Duodenal mucosa (tissue), 2 donors: ENCODE measurements around the gene FAM3A.

Source experiments
- H3K27ac ChIP-seq: one replicate; pipeline ENCODE4 v1.7.0; 2013; ENCODE audit warnings: low read depth, low read length
- H3K27me3 ChIP-seq, 2 donors: one replicate each; pipeline ENCODE4 v1.7.0; 2013; ENCODE audit warnings: low read length in 2 of 2, control low read depth in 1 of 2; ENCODE audit not compliant: insufficient read depth in 2 of 2, control insufficient read depth in 1 of 2
- H3K36me3 ChIP-seq, 2 donors: one replicate each; pipeline ENCODE4 v1.7.0; 2013; ENCODE audit warnings: low read length in 2 of 2, control low read depth in 1 of 2; ENCODE audit not compliant: insufficient read depth in 2 of 2, control insufficient read depth in 1 of 2
- H3K4me1 ChIP-seq, 2 donors: one replicate each; pipeline ENCODE4 v1.7.0; 2013; ENCODE audit warnings: low read length in 2 of 2, control low read depth in 1 of 2; ENCODE audit not compliant: insufficient read depth in 2 of 2, control insufficient read depth in 1 of 2
- H3K4me3 ChIP-seq, 2 donors: one replicate each; pipeline ENCODE4 v1.7.0; 2013; ENCODE audit warnings: low read length in 2 of 2, low read depth in 1 of 2
- H3K9ac ChIP-seq, 2 donors: one replicate each; pipeline ENCODE4 v1.7.0; 2013; ENCODE audit warnings: low read length in 2 of 2, low read depth in 1 of 2
- H3K9me3 ChIP-seq, 2 donors: one replicate each; pipeline ENCODE4 v1.7.0; 2013; ENCODE audit warnings: low read length in 2 of 2, control low read depth in 1 of 2; ENCODE audit not compliant: control insufficient read depth in 1 of 2

Gene FAM3A

GRCh38 chrX:154516656-154517100, 646 bp upstream of the FAM3A start:
- Histone ChIP-seq H3K27ac (peak overlapping the region; percentile 92), H3K4me1 (peaks cover 9 to 12% of the 10 kb centered on the region in 2 donors), H3K4me3 (peak overlapping the region; percentile 74 to 77), H3K36me3 (no peaks in the 10 kb centered on the region), H3K9me3 (no peaks in the 10 kb centered on the region), H3K27me3 (no peaks in the 10 kb centered on the region), H3K9ac (peak overlapping the region; percentile 88 to 92)

DNA sequence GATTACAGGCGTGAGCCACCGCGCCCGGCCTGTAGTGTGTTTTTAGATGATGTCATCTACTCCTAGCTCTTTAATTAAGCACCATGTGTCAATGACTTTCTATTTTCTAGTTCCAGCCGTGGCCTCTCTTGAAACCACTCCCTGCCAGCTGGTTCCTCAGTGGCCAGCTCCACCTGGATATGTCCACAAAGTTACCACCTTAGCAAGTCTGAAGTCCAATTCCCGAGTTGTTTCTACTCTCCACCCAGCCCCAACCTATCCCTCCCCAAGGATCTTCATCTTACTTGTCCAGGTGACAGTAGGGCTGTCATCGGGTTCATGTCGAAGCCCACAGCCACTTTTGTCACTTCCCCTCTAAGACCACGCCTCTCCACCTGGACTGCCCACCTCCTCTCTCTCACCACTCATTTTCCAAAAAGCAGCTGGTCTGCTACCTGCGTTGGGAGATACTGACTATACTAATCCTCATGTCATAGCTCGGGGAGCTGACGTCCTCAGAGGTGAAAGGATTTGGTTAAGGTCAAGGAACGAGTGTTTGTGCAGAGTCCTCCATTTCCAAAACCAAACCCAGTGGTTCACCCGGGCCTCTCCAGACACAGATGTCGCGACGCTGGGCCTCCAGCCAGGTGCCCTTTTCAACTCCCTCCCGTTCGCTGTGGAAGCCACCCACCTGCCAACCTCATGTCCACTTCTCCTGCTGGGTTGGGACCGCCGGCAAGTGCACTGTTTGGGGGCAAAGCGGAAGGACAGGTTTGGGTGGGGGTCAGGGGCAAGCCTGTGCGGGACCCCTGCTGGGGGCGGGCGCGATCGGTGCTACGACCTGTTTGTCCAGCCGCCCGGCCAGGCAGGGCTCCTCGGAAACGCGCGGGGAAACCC, 704 bp downstream of the FAM3A start:
- H3K36me3 ChIP-seq, result no peaks in the 10 kb centered on the region
- H3K4me3 ChIP-seq, result peak overlapping the region; percentile 71 to 73
- peak overlapping the region; percentile 72 to 87 for H3K9ac ChIP-seq
- H3K4me1 ChIP-seq, result peaks cover 9 to 12% of the 10 kb centered on the region in 2 donors
- peak overlapping the region; percentile 93 for H3K27ac ChIP-seq
- no peaks in the 10 kb centered on the region for H3K9me3 ChIP-seq
- H3K27me3 ChIP-seq, result no peaks in the 10 kb centered on the region

DNA sequence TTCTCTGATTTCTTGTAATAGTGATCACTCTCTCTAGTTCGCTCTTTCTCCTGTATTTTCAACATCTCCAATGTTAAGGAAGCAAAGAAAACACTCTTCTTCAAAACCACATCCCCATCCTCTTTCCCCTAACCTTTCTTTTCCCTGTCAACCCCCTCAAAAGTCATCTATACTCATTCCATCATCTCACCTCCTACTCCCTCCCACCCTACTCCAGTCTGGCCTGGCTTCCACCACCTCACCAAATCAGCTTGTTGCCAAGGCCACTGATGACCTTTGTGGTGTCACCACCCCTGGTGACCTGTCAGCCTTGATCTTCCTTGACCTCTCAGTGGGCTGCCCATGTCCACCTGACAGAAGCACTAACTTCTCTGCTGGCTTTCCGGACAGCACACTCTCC, 2.3 kb downstream of the FAM3A start:
- no peak overlapping the region for H3K9ac ChIP-seq
- no peak overlapping the region for H3K27ac ChIP-seq
- H3K36me3 ChIP-seq, result peaks cover 0 to 11% of the 10 kb centered on the region in 2 donors
- H3K4me3 ChIP-seq, result no peak overlapping the region
- no peaks in the 10 kb centered on the region for H3K9me3 ChIP-seq
- H3K27me3 ChIP-seq, result no peaks in the 10 kb centered on the region
- peaks cover 9 to 12% of the 10 kb centered on the region in 2 donors for H3K4me1 ChIP-seq

DNA sequence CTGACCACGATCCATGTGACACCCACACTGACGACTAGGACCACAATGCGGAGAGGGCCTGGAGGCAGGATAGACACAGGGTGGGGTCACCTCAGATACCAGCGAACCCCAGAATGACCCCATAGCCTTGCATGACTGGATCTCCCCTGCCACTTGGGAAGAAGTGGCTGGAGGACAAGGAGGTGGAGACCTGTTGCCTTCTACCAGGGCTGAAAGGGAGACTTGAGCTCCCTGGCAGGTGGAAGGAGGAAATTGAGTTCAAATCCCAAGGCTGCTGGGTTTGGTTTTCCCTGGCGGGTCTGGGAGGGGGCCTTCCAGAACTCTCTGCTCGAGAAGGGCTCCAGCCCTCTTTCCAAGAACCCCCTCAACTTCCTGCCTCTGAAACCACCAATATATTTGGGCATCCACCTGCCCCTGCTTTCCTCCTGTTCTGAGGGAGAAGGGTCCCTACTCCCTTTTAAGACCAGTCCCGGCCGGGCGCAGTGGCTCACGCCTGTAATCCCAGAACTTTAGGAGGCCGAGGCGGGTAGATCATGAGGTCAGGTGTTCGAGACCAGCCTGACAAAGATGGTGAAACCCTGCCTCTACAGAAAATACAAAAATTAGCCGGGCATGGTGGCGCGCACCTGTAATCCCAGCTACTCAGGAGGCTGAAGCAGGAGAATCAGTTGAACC, 3.0 kb downstream of the FAM3A start:
- H3K27ac ChIP-seq, result no peak overlapping the region
- H3K9ac ChIP-seq, result no peak overlapping the region
- no peaks in the 10 kb centered on the region for H3K9me3 ChIP-seq
- H3K4me1 ChIP-seq, result peaks cover 9 to 11% of the 10 kb centered on the region in 2 donors
- H3K36me3 ChIP-seq, result peaks cover 0 to 14% of the 10 kb centered on the region in 2 donors
- no peak overlapping the region for H3K4me3 ChIP-seq
- H3K27me3 ChIP-seq, result no peaks in the 10 kb centered on the region

DNA sequence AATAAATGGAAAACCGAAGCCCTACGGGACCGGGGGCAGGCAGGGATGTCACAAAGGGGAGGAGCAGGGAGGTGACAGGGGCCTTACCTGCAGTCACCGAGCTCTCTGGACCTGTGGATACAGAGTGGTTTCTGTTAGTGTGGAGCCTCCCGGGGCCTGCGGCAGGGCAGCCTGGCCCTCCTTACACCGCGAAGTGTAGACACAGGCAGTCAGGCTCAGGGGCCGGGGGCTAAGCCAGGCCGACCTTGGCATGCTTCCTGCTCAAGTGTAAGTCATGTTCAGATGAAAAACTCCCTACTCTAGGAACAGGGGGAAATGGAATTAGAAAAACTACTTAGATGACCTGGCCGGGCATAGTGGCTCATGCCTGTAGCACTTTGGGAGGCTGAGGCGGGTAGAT, 4.3 kb downstream of the FAM3A start:
- Histone ChIP-seq H3K36me3 (peaks cover 6 to 20% of the 10 kb centered on the region in 2 donors), H3K27me3 (no peaks in the 10 kb centered on the region), H3K27ac (no peak overlapping the region)

DNA sequence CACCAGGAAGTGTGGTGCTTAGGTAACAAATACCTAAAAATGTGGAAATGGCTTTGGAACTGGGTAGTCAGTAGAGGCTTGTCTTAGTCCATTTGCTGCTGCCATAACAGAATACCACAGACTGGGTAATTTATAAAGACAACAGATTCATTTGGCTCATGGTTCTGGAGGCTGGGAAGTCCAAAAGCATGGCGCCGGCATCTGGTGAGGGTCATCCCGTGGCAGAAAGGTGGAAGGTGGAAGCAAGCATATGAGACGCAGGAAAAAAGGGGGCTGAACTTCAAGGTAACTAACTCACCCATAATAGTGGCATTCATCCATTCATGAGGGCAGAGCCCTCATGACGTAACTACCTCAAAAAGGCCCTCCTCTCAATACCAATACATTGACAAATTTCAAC, 6.6 kb downstream of the FAM3A start:
- H3K9ac ChIP-seq, result no peak overlapping the region
- peaks cover 7 to 25% of the 10 kb centered on the region in 2 donors for H3K36me3 ChIP-seq
- H3K4me3 ChIP-seq, result no peak overlapping the region
- H3K9me3 ChIP-seq, result no peaks in the 10 kb centered on the region
- H3K4me1 ChIP-seq, result no peaks in the 10 kb centered on the region
- H3K27ac ChIP-seq, result no peak overlapping the region
- H3K27me3 ChIP-seq, result no peaks in the 10 kb centered on the region

More for the DNA sequence above, 4.3 kb downstream of the FAM3A start:
- no peak overlapping the region for H3K9ac ChIP-seq
- H3K4me3 ChIP-seq, result no peak overlapping the region
- peaks cover 3 to 4% of the 10 kb centered on the region in 2 donors for H3K4me1 ChIP-seq
- H3K9me3 ChIP-seq, result no peaks in the 10 kb centered on the region

DNA sequence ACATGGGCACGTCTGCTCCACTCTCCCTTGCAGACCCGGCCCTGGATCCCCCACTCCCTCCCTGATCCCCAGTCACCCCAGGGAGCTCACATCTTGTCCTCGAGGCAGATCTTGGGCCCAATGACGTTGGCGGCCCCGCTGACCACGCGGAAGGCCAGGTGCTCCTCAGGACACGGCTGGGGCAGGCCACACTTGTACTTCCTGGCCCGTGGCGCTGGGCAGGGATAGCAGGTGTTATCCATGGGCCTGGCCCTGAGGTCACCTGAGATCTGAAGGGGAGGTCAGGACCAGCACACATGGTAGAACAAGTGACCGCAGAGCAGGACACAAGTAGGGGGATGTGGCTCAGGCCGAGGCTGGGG, 7.7 kb downstream of the FAM3A start:
- Histone ChIP-seq H3K4me3 (no peak overlapping the region), H3K9ac (no peak overlapping the region), H3K27ac (no peak overlapping the region), H3K36me3 (peaks cover 7 to 25% of the 10 kb centered on the region in 2 donors), H3K9me3 (no peaks in the 10 kb centered on the region), H3K27me3 (no peaks in the 10 kb centered on the region), H3K4me1 (no peaks in the 10 kb centered on the region)

DNA sequence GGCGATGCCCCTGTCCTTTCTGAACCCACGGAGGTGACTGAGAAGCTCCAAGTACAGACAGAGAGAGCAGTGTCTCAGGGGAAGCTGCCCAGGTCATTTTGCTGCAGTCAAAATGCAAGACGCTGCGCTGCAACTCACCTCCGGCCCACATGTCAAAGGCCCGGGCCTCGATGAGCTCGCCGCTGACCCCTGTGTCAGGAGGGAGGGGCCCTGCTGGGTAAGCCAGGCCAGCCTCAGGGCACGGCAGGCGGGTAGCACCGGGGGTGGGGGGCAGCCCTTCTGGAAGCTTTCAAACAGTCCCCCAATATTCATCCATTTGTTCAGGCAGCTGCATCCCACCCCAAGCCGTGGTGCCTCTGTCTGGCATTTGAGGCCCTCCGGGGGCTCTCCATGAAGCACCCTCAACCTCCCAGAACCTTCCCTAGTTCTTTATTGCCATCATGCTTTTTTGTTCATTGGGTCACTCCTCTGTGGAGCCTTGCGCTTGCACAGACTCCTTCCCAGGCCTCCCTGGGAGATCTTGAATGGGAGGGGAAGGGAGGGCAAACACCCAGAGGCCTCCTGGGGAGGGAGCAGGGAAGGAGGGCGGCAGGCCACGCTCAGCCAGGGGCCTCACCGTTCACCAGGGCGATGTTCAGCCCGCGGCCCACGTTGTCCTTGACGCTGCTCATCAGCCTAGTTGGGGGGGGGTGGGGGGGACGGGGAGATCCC, 8.2 kb downstream of the FAM3A start:
- H3K9me3 ChIP-seq, result no peaks in the 10 kb centered on the region
- H3K27ac ChIP-seq, result no peak overlapping the region
- H3K27me3 ChIP-seq, result no peaks in the 10 kb centered on the region
- H3K4me1 ChIP-seq, result no peaks in the 10 kb centered on the region
- no peak overlapping the region for H3K9ac ChIP-seq
- peaks cover 7 to 25% of the 10 kb centered on the region in 2 donors for H3K36me3 ChIP-seq
- no peak overlapping the region for H3K4me3 ChIP-seq

DNA sequence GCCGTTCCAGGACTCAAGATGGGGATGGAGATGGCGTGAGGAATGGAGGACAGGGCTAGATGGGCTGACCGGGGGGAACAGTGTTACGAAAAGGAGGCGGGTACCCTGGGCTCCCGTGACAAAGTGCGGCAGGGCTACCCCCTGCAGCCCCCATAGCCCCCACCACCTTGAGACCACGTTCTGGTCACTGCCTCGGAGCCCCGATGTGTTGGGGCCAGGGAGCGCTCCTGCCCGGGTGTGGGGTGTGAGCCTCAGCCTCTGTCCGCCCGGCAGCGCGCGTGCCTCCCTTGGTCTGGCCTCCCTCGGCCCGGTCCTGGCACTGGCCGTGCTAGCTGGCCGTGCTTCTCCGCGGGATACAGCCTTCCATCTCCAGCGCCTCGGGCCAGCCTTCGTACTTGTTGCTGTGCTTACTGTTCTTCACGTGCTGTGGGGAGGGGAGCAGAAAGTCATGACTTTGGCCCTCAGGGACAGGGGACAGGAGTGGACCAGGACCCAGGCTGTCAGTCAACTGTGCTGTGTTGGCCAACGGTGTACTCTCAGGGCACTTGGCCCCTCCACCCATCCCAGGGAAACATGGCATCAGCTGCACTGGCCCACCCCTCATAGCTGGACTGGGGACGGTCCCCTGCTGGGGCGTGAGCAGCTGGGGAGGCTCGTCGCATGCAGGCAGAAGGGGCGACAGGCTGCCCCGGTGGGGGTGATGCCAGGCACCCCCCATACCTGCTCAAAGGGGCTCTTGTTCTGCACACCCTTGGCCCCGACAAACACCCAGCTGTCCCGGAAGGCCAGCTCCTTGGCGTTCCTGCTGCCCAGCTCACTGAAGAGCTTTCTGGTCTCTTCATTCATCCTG, 9.3 kb downstream of the FAM3A start:
- Histone ChIP-seq H3K4me1 (no peaks in the 10 kb centered on the region), H3K27ac (no peak overlapping the region), H3K27me3 (no peaks in the 10 kb centered on the region), H3K4me3 (no peak overlapping the region), H3K9me3 (no peaks in the 10 kb centered on the region), H3K36me3 (peaks cover 7 to 25% of the 10 kb centered on the region in 2 donors), H3K9ac (no peak overlapping the region)
